Neural progenitor cell (in vitro differentiated cells): ENCODE results near the gene ITGB5. TPM values are rescaled to one million over a fixed set of nuclear protein-coding genes. Genes with fewer than 3 reads are reported as not detected.
A peak's percentile ranks its signal among the peaks of the same experiment; 100 is the strongest.

Experiments
- DNase-seq: peaks from one replicate; pipeline ENCODE4 v3.0.0-alpha.2; 2016; ENCODE audit warnings: low spot score
- H2AFZ ChIP-seq: fragments of 200-600 bp; sonication (generic); replicated peaks from 2 replicates; pipeline ENCODE4 v1.6.1; 2016; ENCODE audit warnings: antibody characterized with exemption
- H3F3A ChIP-seq: fragments of 200-600 bp; sonication (generic); 2 replicates; pipeline ENCODE4 v1.6.1; 2016; ENCODE audit warnings: antibody characterized with exemption, low read depth
- H3K27ac ChIP-seq: fragments of 200-600 bp; sonication (generic); 2 replicates; pipeline ENCODE4 v1.5.1; 2016; ENCODE audit warnings: mild to moderate bottlenecking
- H3K27me3 ChIP-seq: fragments of 200-600 bp; sonication (generic); 2 replicates; pipeline ENCODE4 v1.6.1; 2016; ENCODE audit warnings: mild to moderate bottlenecking, moderate library complexity
- H3K36me3 ChIP-seq: fragments of 200-600 bp; sonication (generic); 2 replicates; pipeline ENCODE4 v1.5.1; 2016
- H3K4me1 ChIP-seq: fragments of 200-600 bp; sonication (generic); 2 replicates; pipeline ENCODE4 v1.6.1; 2016; ENCODE audit warnings: mixed run types
- H3K4me2 ChIP-seq: fragments of 200-600 bp; sonication (generic); 2 replicates; pipeline ENCODE4 v1.6.1; 2016
- H3K4me3 ChIP-seq: fragments of 200-600 bp; sonication (generic); 2 replicates; pipeline ENCODE4 v1.5.1; 2016
- H3K79me2 ChIP-seq: fragments of 200-600 bp; sonication (generic); 2 replicates; pipeline ENCODE4 v1.6.1; 2016; ENCODE audit warnings: low read depth
- H3K9ac ChIP-seq: fragments of 200-600 bp; sonication (generic); 2 replicates; pipeline ENCODE4 v1.6.1; 2016
- H3K9me3 ChIP-seq: fragments of 200-600 bp; sonication (generic); 2 replicates; pipeline ENCODE4 v1.5.1; 2016; ENCODE audit warnings: low read depth
- H4K20me1 ChIP-seq: fragments of 200-600 bp; sonication (generic); 2 replicates; pipeline ENCODE4 v1.6.1; 2016; ENCODE audit warnings: low read depth
- H3K27ac Mint-ChIP-seq: 3 replicates; pipeline ENCODE4 v1.8.0; 2021; ENCODE audit warnings: mixed read lengths
- H3K27me3 Mint-ChIP-seq: 2 replicates; pipeline ENCODE4 v1.8.0; 2022; ENCODE audit warnings: low read depth, mild to moderate bottlenecking, inconsistent platforms, moderate library complexity, mixed read lengths; ENCODE audit not compliant: insufficient read depth
- H3K36me3 Mint-ChIP-seq: 3 replicates; pipeline ENCODE4 v1.8.0; 2021; ENCODE audit warnings: mixed read lengths
- H3K4me1 Mint-ChIP-seq: 3 replicates; pipeline ENCODE4 v1.8.0; 2021; ENCODE audit warnings: mixed read lengths
- H3K4me3 Mint-ChIP-seq: 3 replicates; pipeline ENCODE4 v1.8.0; 2021; ENCODE audit warnings: mild to moderate bottlenecking, moderate library complexity, mixed read lengths
- H3K9me3 Mint-ChIP-seq: 3 replicates; pipeline ENCODE4 v1.8.0; 2020; ENCODE audit warnings: mixed read lengths
- EZH2 ChIP-seq: fragments of 200-600 bp; sonication (generic); IDR thresholded peaks from 2 replicates; pipeline ENCODE4 v1.6.1; 2017; ENCODE audit warnings: antibody characterized with exemption, mild to moderate bottlenecking, moderate library complexity
- EZH2phosphoT487 ChIP-seq: fragments of 200-600 bp; sonication (generic); IDR thresholded peaks from 2 replicates; pipeline ENCODE4 v1.6.1; 2017; ENCODE audit warnings: antibody characterized with exemption
- total RNA-seq: library from RNA; depleted of rRNA; stranded (reverse); fragments of >200 nt; gene quantifications from 2 replicates; pipeline ENCODE4 v1.2.3, GENCODE V29; 2015; ENCODE audit warnings: low replicate concordance
- TF ChIP-seq, protein P1 (sequence below): fragments of 200-600 bp; sonication (generic); IDR thresholded peaks from 2 replicates; pipeline ENCODE4 v1.5.1; 2017; ENCODE audit warnings: antibody characterized with exemption, mild to moderate bottlenecking

Gene ITGB5
- total RNA-seq, 1 donor from 2014 or later = 55.8 TPM

GRCh38 chr3:124884474-124885101, 2.6 kb downstream of the ITGB5 start:
- TF ChIP-seq EZH2 = no peak
- TF ChIP-seq, protein P1, sequence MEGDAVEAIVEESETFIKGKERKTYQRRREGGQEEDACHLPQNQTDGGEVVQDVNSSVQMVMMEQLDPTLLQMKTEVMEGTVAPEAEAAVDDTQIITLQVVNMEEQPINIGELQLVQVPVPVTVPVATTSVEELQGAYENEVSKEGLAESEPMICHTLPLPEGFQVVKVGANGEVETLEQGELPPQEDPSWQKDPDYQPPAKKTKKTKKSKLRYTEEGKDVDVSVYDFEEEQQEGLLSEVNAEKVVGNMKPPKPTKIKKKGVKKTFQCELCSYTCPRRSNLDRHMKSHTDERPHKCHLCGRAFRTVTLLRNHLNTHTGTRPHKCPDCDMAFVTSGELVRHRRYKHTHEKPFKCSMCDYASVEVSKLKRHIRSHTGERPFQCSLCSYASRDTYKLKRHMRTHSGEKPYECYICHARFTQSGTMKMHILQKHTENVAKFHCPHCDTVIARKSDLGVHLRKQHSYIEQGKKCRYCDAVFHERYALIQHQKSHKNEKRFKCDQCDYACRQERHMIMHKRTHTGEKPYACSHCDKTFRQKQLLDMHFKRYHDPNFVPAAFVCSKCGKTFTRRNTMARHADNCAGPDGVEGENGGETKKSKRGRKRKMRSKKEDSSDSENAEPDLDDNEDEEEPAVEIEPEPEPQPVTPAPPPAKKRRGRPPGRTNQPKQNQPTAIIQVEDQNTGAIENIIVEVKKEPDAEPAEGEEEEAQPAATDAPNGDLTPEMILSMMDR = no peak
- TF ChIP-seq EZH2phosphoT487 = no peak
- Histone ChIP-seq H3F3A (peaks cover 74% of the 10 kb centered on the region), H3K79me2 (peaks cover 52% of the 10 kb centered on the region), H3K36me3 (no peaks in the 10 kb centered on the region), H3K9ac (no peak overlapping the region), H3K4me3 (peak overlapping the region; percentile 22), H3K27ac (peak overlapping the region; percentile 95), H3K4me2 (peak overlapping the region; percentile 83), H3K27me3 (peaks cover 10% of the 10 kb centered on the region), H4K20me1 (peaks cover 33% of the 10 kb centered on the region), H3K4me1 (peaks cover 53% of the 10 kb centered on the region), H2AFZ (no peak overlapping the region), H3K9me3 (no peaks in the 10 kb centered on the region)
- peaks cover 14% of the 10 kb centered on the region for H3K27me3 Mint-ChIP-seq
- peaks cover 60% of the 10 kb centered on the region for H3K4me1 Mint-ChIP-seq
- peak overlapping the region; percentile 92 for H3K4me3 Mint-ChIP-seq
- H3K27ac Mint-ChIP-seq = no peak overlapping the region
- no peak for DNase-seq
- no peaks in the 10 kb centered on the region for H3K36me3 Mint-ChIP-seq
- no peaks in the 10 kb centered on the region for H3K9me3 Mint-ChIP-seq

- H2AFZ ChIP-seq = no peak overlapping the region
- H3K4me1 Mint-ChIP-seq = peaks cover 62% of the 10 kb centered on the region
- no peaks in the 10 kb centered on the region for H3K36me3 Mint-ChIP-seq
- peaks cover 69% of the 10 kb centered on the region for H3F3A ChIP-seq
- no peaks in the 10 kb centered on the region for H3K9me3 ChIP-seq
- peak overlapping the region; percentile 95 for H3K27ac ChIP-seq
- H3K27me3 Mint-ChIP-seq = peaks cover 14% of the 10 kb centered on the region
- peaks cover 59% of the 10 kb centered on the region for H3K79me2 ChIP-seq
- H3K9me3 Mint-ChIP-seq = no peaks in the 10 kb centered on the region
- TF ChIP-seq, protein P1 = no peak
- TF ChIP-seq EZH2phosphoT487 (no peak), EZH2 (no peak)
- peak overlapping the region; percentile 92 for H3K4me3 Mint-ChIP-seq
- peaks cover 46% of the 10 kb centered on the region for H3K4me1 ChIP-seq
- peaks cover 33% of the 10 kb centered on the region for H4K20me1 ChIP-seq
- H3K27me3 ChIP-seq = peaks cover 10% of the 10 kb centered on the region
- no peaks in the 10 kb centered on the region for H3K36me3 ChIP-seq
- peak overlapping the region; percentile 83 for H3K4me2 ChIP-seq
- DNase-seq = peak; percentile 56
- H3K9ac ChIP-seq = no peak overlapping the region
- H3K4me3 ChIP-seq = peak overlapping the region; percentile 22
- peak overlapping the region; percentile 37 for H3K27ac Mint-ChIP-seq
These were observed 3.2 kb downstream of the ITGB5 start for GRCh38 chr3:124883766-124884473.

- peak overlapping the region; percentile 22 for H3K4me3 ChIP-seq
- DNase-seq = peak; percentile 84
These were observed 4.1 kb downstream of the ITGB5 start for GRCh38 chr3:124882816-124883747.

More at GRCh38 chr3:124882816-124883747, 4.1 kb downstream of the ITGB5 start:
- Histone ChIP-seq H4K20me1 (peaks cover 35% of the 10 kb centered on the region), H3K9me3 (no peaks in the 10 kb centered on the region), H2AFZ (no peak overlapping the region), H3K36me3 (no peaks in the 10 kb centered on the region), H3K27me3 (peaks cover 4% of the 10 kb centered on the region), H3K27ac (peak overlapping the region; percentile 95), H3F3A (peaks cover 61% of the 10 kb centered on the region), H3K79me2 (peaks cover 67% of the 10 kb centered on the region), H3K4me1 (peaks cover 38% of the 10 kb centered on the region), H3K4me2 (peak overlapping the region; percentile 83), H3K9ac (no peak overlapping the region)
- H3K27ac Mint-ChIP-seq = peak overlapping the region; percentile 46
- TF ChIP-seq EZH2phosphoT487 (no peak), EZH2 (no peak)
- TF ChIP-seq, protein P1 = no peak
- no peaks in the 10 kb centered on the region for H3K9me3 Mint-ChIP-seq
- H3K27me3 Mint-ChIP-seq = peaks cover 8% of the 10 kb centered on the region
- peaks cover 58% of the 10 kb centered on the region for H3K4me1 Mint-ChIP-seq
- H3K36me3 Mint-ChIP-seq = no peaks in the 10 kb centered on the region
- H3K4me3 Mint-ChIP-seq = peak overlapping the region; percentile 92
